DMS114 treated with DMSO at 0.1 percent for 48 hours (cell line): ENCODE data around the gene AOAH.

ENCODE experiments used
- DNase-seq: peaks from one replicate; lab custom pipeline; 2025; ENCODE audit not compliant: unreplicated experiment; lab: John Stamatoyannopoulos, UW

Gene AOAH

DNA sequence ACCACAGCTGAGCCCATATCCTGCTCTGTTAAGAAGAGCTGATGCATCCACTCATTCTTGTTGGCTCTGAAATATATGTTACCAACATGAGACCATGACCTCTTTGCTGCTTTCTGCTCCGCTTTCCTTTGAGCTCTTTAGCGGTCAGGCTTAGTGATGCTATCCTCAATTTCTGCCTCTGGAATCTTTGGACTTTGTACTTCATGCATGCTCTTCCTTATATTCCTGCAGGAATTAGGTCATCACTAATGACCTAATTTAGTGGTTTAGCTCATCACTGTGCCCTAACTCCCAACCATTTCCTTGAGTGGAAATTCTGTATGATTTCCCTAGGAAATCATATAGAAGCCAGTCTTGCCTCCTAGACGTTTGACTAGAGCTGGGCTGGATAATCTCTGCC is 119.5 kb downstream of the AOAH start:
- DNase-seq, result no peak

DNA sequence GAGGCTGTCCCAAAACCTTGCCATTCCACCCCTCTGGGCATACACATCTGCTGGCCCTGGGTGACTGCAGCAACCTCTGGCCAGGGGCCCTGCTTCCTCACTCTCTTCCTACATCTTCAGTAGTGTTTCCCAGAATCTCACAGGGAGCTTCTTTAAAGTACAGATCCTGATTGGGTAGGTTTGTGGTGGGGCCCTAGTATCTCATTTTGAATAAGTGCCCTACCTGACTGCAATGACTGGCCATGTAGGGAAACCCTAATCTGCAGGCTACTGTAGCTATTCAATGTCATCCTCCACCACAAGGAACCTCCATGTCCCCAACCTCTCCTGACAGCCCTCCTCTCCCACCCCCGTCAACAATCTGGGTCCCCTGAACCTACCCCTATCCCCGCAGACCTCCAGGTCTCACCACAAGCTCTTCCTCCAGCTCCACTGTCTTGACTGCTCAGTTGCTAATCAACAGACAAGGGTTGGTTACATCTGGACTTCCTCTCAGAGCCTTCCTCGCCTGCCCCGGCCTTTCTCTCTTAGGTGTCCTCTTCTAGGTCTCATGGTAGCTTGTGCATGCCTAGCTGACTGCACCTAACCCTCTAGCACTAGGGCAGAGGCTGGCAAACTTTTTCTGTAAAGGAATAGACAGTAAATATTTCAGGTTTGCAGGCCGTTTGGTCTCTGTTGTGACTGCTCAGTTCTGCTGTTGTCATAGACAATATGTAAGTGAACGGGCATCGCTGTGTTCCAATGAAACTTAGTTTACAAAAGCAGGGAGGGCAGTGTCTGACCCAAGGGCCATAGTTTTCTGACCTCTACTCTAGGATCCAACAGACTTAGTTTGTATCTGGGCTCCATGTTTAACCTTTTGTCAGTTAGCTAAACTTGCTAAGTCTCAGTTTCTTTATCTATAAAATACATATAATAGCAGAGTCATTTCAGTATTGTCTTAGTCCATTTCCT is 121.1 kb downstream of the AOAH start:
- DNase-seq, result no peak

GRCh38 chr7:36602511-36602910 is 121.8 kb downstream of the AOAH start:
- DNase-seq, result no peak

DNA sequence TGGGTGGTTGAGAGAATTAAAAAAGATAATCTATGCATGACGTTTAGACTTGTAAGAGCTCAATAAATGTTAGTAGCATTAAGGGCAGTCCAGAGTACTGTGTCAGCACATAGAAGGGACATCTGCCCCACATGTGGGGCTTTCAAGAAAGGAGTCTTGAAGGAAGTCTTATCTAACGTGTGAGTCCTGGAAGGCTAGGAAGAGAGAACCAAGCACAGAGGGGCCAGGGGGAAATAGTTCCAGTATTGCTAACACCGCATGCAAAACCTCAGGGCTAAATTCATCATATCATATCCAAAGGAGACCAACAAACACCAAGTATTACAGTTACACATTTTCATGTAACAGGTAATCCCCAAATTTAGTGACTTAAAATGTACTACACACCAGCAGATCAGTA is 122.7 kb downstream of the AOAH start:
- DNase-seq, result no peak

DNA sequence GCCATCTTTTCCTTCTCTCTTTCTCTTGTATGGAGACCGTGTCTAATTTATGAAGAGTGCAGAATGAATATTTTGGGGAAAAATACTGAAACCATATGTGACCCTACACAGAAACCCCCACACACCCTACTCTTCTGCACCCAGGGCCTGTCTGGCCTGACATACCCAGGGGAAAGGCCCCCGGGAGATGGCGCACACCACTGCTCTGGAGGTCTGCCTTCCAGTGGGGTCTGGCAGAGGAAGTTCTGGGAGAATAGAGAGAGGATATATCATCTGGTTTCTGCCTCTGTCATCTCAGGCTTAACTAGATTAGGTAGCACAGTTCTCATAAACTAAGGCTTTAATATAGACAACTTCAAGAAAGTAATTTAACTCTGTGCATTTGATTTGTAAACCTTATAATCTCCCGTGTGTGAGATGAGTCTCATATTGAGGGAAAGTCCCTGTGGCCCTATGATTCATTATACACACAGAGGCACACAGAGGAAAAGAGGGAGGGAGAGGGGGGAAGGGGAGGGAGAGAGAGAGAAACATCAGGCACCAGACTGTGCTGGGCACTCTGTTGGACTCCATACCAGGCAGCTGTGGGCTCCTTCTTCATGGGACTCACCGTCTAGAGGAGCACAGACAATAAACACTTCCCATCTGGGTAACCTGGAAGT is 123.3 kb downstream of the AOAH start:
- DNase-seq, result no peak

GRCh38 chr7:36600314-36600682 is 124.0 kb downstream of the AOAH start:
- no peak for DNase-seq

GRCh38 chr7:36599645-36600313 is 124.5 kb downstream of the AOAH start:
- DNase-seq, result no peak

GRCh38 chr7:36598054-36598674 is 126.1 kb downstream of the AOAH start:
- no peak for DNase-seq

GRCh38 chr7:36597090-36597773 is 127.1 kb downstream of the AOAH start:
- DNase-seq, result no peak

GRCh38 chr7:36594445-36594844 is 129.8 kb downstream of the AOAH start:
- no peak for DNase-seq

GRCh38 chr7:36591636-36592035 is 132.7 kb downstream of the AOAH start:
- no peak for DNase-seq

DNA sequence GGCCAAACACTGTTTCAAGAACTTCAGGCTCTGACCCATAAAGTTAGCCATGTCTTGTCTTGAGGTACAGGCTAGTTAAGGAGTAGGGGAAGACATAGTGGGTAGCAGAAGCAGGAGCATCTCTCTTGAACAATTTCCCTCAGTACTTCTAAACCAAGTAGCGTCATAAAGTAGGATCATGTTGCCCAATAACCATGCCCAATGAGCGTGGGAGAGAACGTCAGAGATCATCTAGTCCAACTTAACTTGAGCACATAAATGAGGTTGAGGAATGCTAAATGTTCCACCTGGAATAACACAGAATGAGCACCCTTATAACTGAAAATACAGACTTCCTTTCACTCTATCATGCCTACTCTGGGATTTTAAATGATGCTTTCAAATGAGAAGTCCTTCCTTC is 134.9 kb downstream of the AOAH start:
- no peak for DNase-seq

DNA sequence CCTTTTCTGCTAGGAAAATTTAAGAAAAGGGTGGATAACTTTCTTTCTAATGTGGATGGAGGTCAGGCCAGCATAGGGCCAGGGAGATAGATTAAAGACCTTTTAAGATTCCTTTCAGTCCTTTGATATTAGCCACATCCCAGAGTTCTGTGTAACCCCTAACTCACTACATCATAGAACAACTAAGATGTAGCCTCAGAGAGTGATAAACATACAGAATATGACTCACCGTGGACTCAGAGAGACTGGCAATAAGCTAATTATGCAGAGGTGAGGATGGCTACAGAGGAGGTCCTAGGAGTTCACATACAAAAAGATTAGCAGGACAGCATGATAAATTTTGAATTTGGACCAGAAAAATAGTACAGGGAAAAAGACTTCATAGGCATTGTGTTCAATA is 141.0 kb downstream of the AOAH start:
- DNase-seq, result no peak

DNA sequence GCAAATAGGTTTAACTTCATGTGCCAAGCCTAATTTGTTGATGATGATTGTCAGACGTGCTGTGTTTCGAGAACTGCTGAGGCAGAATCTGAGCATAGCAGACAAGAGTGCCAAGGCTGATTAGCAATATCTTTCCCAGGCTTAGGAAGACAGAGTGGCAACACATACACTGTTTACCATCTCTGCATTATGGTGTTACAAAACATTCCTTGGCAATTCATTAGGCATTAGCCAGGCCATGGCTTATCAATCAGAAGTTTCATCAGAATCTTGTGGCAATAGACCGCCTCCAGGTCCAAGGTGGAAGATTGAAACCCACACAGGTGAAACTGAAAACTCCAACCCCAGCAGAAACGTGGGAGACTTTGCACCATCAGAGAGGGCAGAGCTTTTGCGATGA is 148.5 kb downstream of the AOAH start:
- DNase-seq, result no peak

- DNase-seq, result no peak
Observed at GRCh38 chr7:36573066-36573465, 151.2 kb downstream of the AOAH start.

- no peak for DNase-seq
Observed at GRCh38 chr7:36571190-36571560, 153.1 kb downstream of the AOAH start.

GRCh38 chr7:36570528-36571189 is 153.6 kb downstream of the AOAH start:
- DNase-seq, result no peak

DNA sequence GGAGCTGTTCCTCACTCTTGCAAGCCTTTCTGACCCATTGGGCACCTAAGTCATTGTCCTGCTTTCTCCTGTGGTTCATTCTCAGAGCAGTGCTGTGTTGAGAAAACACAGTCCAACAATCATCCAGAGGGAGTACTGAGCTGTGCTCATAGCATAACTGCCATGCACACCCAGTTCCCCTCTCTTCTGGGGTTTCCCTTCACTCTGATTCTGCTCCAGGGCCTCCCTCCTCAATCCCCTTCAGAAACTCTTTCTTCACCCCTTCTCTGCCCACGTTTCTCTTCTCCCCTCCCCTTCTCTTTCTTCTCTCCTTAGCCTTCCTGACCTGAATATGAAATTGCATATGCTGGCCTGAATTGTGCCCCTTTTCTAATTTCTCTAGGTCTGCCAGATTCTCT is 155.8 kb downstream of the AOAH start:
- DNase-seq, result no peak

- no peak for DNase-seq
Observed at GRCh38 chr7:36567699-36568451, 156.4 kb downstream of the AOAH start.
